Measurements from ENCODE around the gene INO80. TPM values are rescaled to one million over a fixed set of nuclear protein-coding genes. Genes with fewer than 3 reads are reported as not detected.

Gene INO80
- total RNA-seq, 4 donors from 2014 or later, result 22.4 to 28.7 (median 24.0) TPM

DNA sequence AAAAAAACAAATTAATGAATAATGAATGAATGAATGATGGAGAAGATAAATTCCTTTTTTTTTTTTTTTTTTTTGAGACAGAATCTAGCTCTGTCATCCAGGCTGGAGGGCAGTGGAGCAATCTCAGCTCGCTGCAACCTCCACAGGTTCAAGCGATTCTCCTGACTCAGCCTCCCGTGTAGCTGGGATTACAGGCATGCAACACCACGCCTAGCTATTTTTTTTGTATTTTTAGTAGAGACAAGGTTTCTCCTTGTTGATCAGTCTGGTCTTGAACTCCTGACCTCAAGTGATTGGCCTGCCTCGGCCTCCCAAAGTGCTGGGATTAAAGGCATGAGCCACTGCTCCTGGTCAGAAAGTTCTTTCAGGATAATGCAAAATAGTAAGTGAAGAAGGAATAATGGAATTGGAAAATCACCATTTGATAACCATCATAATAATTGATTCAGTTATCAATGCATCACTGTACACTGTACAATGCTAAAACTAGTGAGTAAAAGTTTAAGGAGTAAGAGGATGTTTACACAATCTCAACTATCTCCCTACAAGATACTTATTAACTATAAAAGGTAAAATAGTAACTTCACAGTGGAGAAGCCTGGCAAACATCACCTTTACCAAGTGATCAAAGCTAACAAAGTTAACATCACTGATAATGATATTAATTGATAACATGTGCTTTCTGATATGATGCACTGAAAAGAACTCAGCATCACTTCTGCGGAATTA is 12.3 kb upstream of the INO80 start:
- peaks cover 0 to 8% (median 0%) of the 10 kb centered on the region in 4 donors for H3K9me3 ChIP-seq
- WGBS, result 90% methylated on average over 6 of the region's 6 CpGs
- H3K27me3 ChIP-seq, result peaks cover 0 to 20% (median 0%) of the 10 kb centered on the region in 4 donors
- H3K4me3 ChIP-seq, result no peak overlapping the region
- no peak overlapping the region for H3K27ac ChIP-seq (replicated peaks in 1 of 4)
- no peaks in the 10 kb centered on the region for H3K36me3 ChIP-seq
- intact Hi-C loops (cut with DNase I), result no loop called here
- DNase-seq (ENCODE audit: extremely low spot score), result no peak
- H3K4me1 ChIP-seq, result no peaks in the 10 kb centered on the region
- no peak for TF ChIP-seq POLR2AphosphoS5 (IDR thresholded peaks at IDR 0.05)
- TF ChIP-seq, protein P1, sequence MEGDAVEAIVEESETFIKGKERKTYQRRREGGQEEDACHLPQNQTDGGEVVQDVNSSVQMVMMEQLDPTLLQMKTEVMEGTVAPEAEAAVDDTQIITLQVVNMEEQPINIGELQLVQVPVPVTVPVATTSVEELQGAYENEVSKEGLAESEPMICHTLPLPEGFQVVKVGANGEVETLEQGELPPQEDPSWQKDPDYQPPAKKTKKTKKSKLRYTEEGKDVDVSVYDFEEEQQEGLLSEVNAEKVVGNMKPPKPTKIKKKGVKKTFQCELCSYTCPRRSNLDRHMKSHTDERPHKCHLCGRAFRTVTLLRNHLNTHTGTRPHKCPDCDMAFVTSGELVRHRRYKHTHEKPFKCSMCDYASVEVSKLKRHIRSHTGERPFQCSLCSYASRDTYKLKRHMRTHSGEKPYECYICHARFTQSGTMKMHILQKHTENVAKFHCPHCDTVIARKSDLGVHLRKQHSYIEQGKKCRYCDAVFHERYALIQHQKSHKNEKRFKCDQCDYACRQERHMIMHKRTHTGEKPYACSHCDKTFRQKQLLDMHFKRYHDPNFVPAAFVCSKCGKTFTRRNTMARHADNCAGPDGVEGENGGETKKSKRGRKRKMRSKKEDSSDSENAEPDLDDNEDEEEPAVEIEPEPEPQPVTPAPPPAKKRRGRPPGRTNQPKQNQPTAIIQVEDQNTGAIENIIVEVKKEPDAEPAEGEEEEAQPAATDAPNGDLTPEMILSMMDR (IDR thresholded peaks at IDR 0.05), result no peak
- TF ChIP-seq POLR2A (IDR thresholded peaks at IDR 0.05; ENCODE audit: low read depth), result no peak
- no peak for TF ChIP-seq EP300 (IDR thresholded peaks at IDR 0.05)

- no peak for DNase-seq (ENCODE audit: extremely low spot score)
- H3K4me3 ChIP-seq, result no peak overlapping the region
- peaks cover 0 to 39% (median 0%) of the 10 kb centered on the region in 4 donors for H3K27me3 ChIP-seq
- no peak overlapping the region for H3K27ac ChIP-seq (replicated peaks in 1 of 4)
- intact Hi-C loops (cut with DNase I), result no loop called here
- no peak for TF ChIP-seq EP300 (IDR thresholded peaks at IDR 0.05)
- TF ChIP-seq, protein P1 (IDR thresholded peaks at IDR 0.05), result no peak
- no peak for TF ChIP-seq POLR2A (IDR thresholded peaks at IDR 0.05; ENCODE audit: low read depth)
- WGBS, result 79% methylated on average over 4 of the region's 4 CpGs
- no peaks in the 10 kb centered on the region for H3K4me1 ChIP-seq
- no peaks in the 10 kb centered on the region for H3K36me3 ChIP-seq
- H3K9me3 ChIP-seq, result peaks cover 0 to 8% (median 0%) of the 10 kb centered on the region in 4 donors
Observed at GRCh38 chr15:41125931-41126642, 10.0 kb upstream of the INO80 start.

DNA sequence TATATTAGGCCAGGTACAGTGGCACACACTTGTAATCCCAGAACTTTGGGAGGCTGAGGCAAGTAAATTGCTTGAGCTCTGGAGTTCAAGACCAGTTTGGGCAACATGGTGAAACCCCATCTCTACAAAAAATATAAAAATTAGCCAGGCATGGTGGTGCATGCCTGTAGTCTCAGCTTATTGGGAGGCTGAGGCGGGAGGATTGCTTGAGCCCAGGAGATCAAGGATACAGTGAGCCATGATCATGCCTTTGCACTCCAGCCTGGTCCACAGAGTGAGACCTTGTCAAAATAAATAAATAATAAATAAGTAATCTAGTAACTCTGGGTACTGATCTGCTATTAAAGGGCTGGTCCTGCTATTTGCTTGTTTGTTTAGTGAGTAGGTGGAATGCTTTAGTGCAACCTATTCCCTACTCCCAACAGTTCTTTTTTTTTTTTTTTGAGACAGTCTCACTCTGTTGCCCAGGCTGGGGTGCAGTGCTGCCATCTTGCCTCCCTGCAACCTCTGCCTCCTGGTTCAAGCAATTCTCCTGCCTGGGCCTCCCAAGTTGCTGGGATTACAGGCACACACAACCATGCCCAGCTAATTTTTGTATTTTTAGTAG is 9.1 kb upstream of the INO80 start:
- no peak overlapping the region for H3K27ac ChIP-seq (replicated peaks in 1 of 4)
- peaks cover 0 to 48% (median 0%) of the 10 kb centered on the region in 4 donors for H3K27me3 ChIP-seq
- H3K4me3 ChIP-seq, result no peak overlapping the region
- 92% methylated on average over 1 of the region's 1 CpG for WGBS
- no peaks in the 10 kb centered on the region for H3K9me3 ChIP-seq
- intact Hi-C loops (cut with DNase I), result no loop called here
- TF ChIP-seq, protein P1 (IDR thresholded peaks at IDR 0.05), result no peak
- TF ChIP-seq EP300 (IDR thresholded peaks at IDR 0.05), result no peak
- TF ChIP-seq POLR2AphosphoS5 (IDR thresholded peaks at IDR 0.05), result no peak
- TF ChIP-seq POLR2A (IDR thresholded peaks at IDR 0.05; ENCODE audit: low read depth), result no peak
- H3K36me3 ChIP-seq, result no peaks in the 10 kb centered on the region
- DNase-seq (ENCODE audit: extremely low spot score), result no peak
- H3K4me1 ChIP-seq, result no peaks in the 10 kb centered on the region

DNA sequence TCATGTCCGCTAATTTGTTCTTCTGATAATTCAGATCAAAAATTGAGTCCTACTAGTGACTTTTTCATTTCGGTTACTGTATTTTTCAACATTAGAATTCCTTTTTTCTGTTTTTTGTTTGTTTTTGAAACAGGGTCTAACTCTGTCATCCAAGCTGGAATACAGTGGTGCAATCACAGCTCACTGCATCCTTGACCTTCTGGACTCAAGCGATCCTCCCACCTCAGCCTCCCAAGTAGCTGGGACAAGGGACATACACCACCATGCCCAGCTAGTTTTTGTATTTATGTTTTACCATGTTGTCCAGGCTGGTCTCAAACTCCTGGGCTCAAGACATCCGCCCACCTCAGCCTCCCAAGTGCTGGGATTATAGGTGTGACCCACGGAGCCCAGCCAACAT is 8.0 kb upstream of the INO80 start:
- WGBS, result 92% methylated on average over 5 of the region's 5 CpGs
- peaks cover 0 to 48% (median 0%) of the 10 kb centered on the region in 4 donors for H3K27me3 ChIP-seq
- no peaks in the 10 kb centered on the region for H3K4me1 ChIP-seq
- H3K9me3 ChIP-seq, result no peaks in the 10 kb centered on the region
- no peak overlapping the region for H3K27ac ChIP-seq (replicated peaks in 1 of 4)
- H3K36me3 ChIP-seq, result no peaks in the 10 kb centered on the region
- H3K4me3 ChIP-seq, result no peak overlapping the region
- no peak for DNase-seq (ENCODE audit: extremely low spot score)
- TF ChIP-seq POLR2A (IDR thresholded peaks at IDR 0.05; ENCODE audit: low read depth) (no peak), POLR2AphosphoS5 (IDR thresholded peaks at IDR 0.05) (no peak), EP300 (IDR thresholded peaks at IDR 0.05) (no peak)
- TF ChIP-seq, protein P1 (IDR thresholded peaks at IDR 0.05), result no peak
- intact Hi-C loops (cut with DNase I), result no loop called here

Data from esophagus muscularis mucosa (tissue), 4 donors.